Activated naive CD8-positive, alpha-beta T cell treated with anti-CD3 and anti-CD28 coated beads for 36 hours (primary cell): ENCODE results near the gene RFC2. TPM values are rescaled to one million over a fixed set of nuclear protein-coding genes. Genes with fewer than 3 reads are reported as not detected.
A peak's percentile ranks its signal among the peaks of the same experiment; 100 is the strongest.

Experiments
- DNase-seq: peaks from one replicate; pipeline ENCODE4 v3.0.0; 2021
- H3K27ac Mint-ChIP-seq: one replicate; pipeline ENCODE4 v1.8.0; 2022; ENCODE audit warnings: mild to moderate bottlenecking, moderate library complexity, mixed read lengths
- H3K27me3 Mint-ChIP-seq: one replicate; pipeline ENCODE4 v1.8.0; 2022; ENCODE audit warnings: mild to moderate bottlenecking, mixed read lengths
- H3K36me3 Mint-ChIP-seq: one replicate; pipeline ENCODE4 v1.8.0; 2021; ENCODE audit warnings: mild to moderate bottlenecking, mixed read lengths
- H3K4me1 Mint-ChIP-seq: one replicate; pipeline ENCODE4 v1.8.0; 2021; ENCODE audit warnings: mixed read lengths
- H3K4me3 Mint-ChIP-seq: one replicate; pipeline ENCODE4 v1.8.0; 2022; ENCODE audit warnings: mild to moderate bottlenecking, moderate library complexity, mixed read lengths
- H3K9me3 Mint-ChIP-seq: one replicate; pipeline ENCODE4 v1.8.0; 2022; ENCODE audit warnings: mixed read lengths
- total RNA-seq, 2 experiments: library from RNA; stranded (reverse); gene quantifications; one replicate each; pipeline ENCODE4 v1.2.3, GENCODE V29; 2021

Gene RFC2
- total RNA-seq, 2 experiments from 2014 or later = 111 to 112 TPM

GRCh38 chr7:74288034-74288881 lies 34.1 kb upstream of the RFC2 start:
- Mint-ChIP-seq H3K27ac (no peak overlapping the region), H3K36me3 (no peaks in the 10 kb centered on the region), H3K4me1 (peaks cover 14% of the 10 kb centered on the region), H3K4me3 (peak overlapping the region; percentile 72), H3K9me3 (no peaks in the 10 kb centered on the region), H3K27me3 (peaks cover 19% of the 10 kb centered on the region)
- DNase-seq = no peak

GRCh38 chr7:74287303-74288033 lies 33.3 kb upstream of the RFC2 start:
- H3K4me3 Mint-ChIP-seq = no peak overlapping the region
- no peak for DNase-seq
- H3K4me1 Mint-ChIP-seq = peaks cover 14% of the 10 kb centered on the region
- H3K36me3 Mint-ChIP-seq = no peaks in the 10 kb centered on the region
- no peak overlapping the region for H3K27ac Mint-ChIP-seq
- peaks cover 19% of the 10 kb centered on the region for H3K27me3 Mint-ChIP-seq
- no peaks in the 10 kb centered on the region for H3K9me3 Mint-ChIP-seq

GRCh38 chr7:74286131-74286530 lies 31.9 kb upstream of the RFC2 start:
- H3K4me1 Mint-ChIP-seq = peaks cover 14% of the 10 kb centered on the region
- H3K36me3 Mint-ChIP-seq = no peaks in the 10 kb centered on the region
- H3K9me3 Mint-ChIP-seq = no peaks in the 10 kb centered on the region
- peaks cover 13% of the 10 kb centered on the region for H3K27me3 Mint-ChIP-seq
- no peak overlapping the region for H3K27ac Mint-ChIP-seq
- H3K4me3 Mint-ChIP-seq = no peak overlapping the region
- no peak for DNase-seq

- Mint-ChIP-seq H3K36me3 (no peaks in the 10 kb centered on the region), H3K27ac (no peak overlapping the region), H3K4me1 (peaks cover 15% of the 10 kb centered on the region), H3K9me3 (no peaks in the 10 kb centered on the region), H3K4me3 (no peak overlapping the region), H3K27me3 (peaks cover 13% of the 10 kb centered on the region)
- no peak for DNase-seq
Measured at GRCh38 chr7:74284781-74285259, 30.6 kb upstream of the RFC2 start.

GRCh38 chr7:74283858-74284447 lies 29.8 kb upstream of the RFC2 start:
- H3K27me3 Mint-ChIP-seq = peaks cover 13% of the 10 kb centered on the region
- no peak overlapping the region for H3K27ac Mint-ChIP-seq
- H3K4me1 Mint-ChIP-seq = peaks cover 18% of the 10 kb centered on the region
- no peak for DNase-seq
- H3K4me3 Mint-ChIP-seq = no peak overlapping the region
- H3K36me3 Mint-ChIP-seq = no peaks in the 10 kb centered on the region
- no peaks in the 10 kb centered on the region for H3K9me3 Mint-ChIP-seq

GRCh38 chr7:74282748-74283459 lies 28.7 kb upstream of the RFC2 start:
- Mint-ChIP-seq H3K27ac (no peak overlapping the region), H3K4me1 (peaks cover 8% of the 10 kb centered on the region), H3K27me3 (peaks cover 8% of the 10 kb centered on the region), H3K36me3 (no peaks in the 10 kb centered on the region), H3K9me3 (no peaks in the 10 kb centered on the region), H3K4me3 (no peak overlapping the region)
- no peak for DNase-seq

GRCh38 chr7:74280985-74281384 lies 26.8 kb upstream of the RFC2 start:
- H3K4me1 Mint-ChIP-seq = peaks cover 7% of the 10 kb centered on the region

GRCh38 chr7:74277636-74278035 lies 23.4 kb upstream of the RFC2 start:
- DNase-seq = no peak
- Mint-ChIP-seq H3K4me1 (peaks cover 7% of the 10 kb centered on the region), H3K4me3 (no peak overlapping the region), H3K36me3 (no peaks in the 10 kb centered on the region), H3K27me3 (no peaks in the 10 kb centered on the region), H3K9me3 (no peaks in the 10 kb centered on the region), H3K27ac (no peak overlapping the region)

More at GRCh38 chr7:74280985-74281384, 26.8 kb upstream of the RFC2 start:
- Mint-ChIP-seq H3K4me3 (no peak overlapping the region), H3K9me3 (no peaks in the 10 kb centered on the region), H3K36me3 (no peaks in the 10 kb centered on the region), H3K27ac (no peak overlapping the region), H3K27me3 (no peaks in the 10 kb centered on the region)
- DNase-seq = no peak

GRCh38 chr7:74275401-74275881 lies 21.2 kb upstream of the RFC2 start:
- H3K27ac Mint-ChIP-seq = no peak overlapping the region
- no peaks in the 10 kb centered on the region for H3K9me3 Mint-ChIP-seq
- peaks cover 12% of the 10 kb centered on the region for H3K4me1 Mint-ChIP-seq
- H3K36me3 Mint-ChIP-seq = no peaks in the 10 kb centered on the region
- no peak for DNase-seq
- peaks cover 4% of the 10 kb centered on the region for H3K27me3 Mint-ChIP-seq
- no peak overlapping the region for H3K4me3 Mint-ChIP-seq

GRCh38 chr7:74272305-74273038 lies 18.3 kb upstream of the RFC2 start:
- no peak overlapping the region for H3K27ac Mint-ChIP-seq
- peak; percentile 46 for DNase-seq
- no peaks in the 10 kb centered on the region for H3K9me3 Mint-ChIP-seq
- H3K27me3 Mint-ChIP-seq = peaks cover 14% of the 10 kb centered on the region
- H3K4me3 Mint-ChIP-seq = no peak overlapping the region
- peaks cover 9% of the 10 kb centered on the region for H3K4me1 Mint-ChIP-seq
- H3K36me3 Mint-ChIP-seq = no peaks in the 10 kb centered on the region

- Mint-ChIP-seq H3K4me3 (no peak overlapping the region), H3K27ac (no peak overlapping the region), H3K27me3 (peaks cover 14% of the 10 kb centered on the region), H3K9me3 (no peaks in the 10 kb centered on the region), H3K4me1 (peaks cover 9% of the 10 kb centered on the region), H3K36me3 (no peaks in the 10 kb centered on the region)
- DNase-seq = no peak
Measured at GRCh38 chr7:74271742-74272141, 17.5 kb upstream of the RFC2 start.

GRCh38 chr7:74269757-74270277 lies 15.6 kb upstream of the RFC2 start:
- Mint-ChIP-seq H3K27me3 (peaks cover 14% of the 10 kb centered on the region), H3K36me3 (no peaks in the 10 kb centered on the region), H3K4me3 (peak overlapping the region; percentile 75), H3K9me3 (no peaks in the 10 kb centered on the region), H3K4me1 (peaks cover 9% of the 10 kb centered on the region), H3K27ac (no peak overlapping the region)
- DNase-seq = peak; percentile 43

- H3K9me3 Mint-ChIP-seq = no peaks in the 10 kb centered on the region
- H3K27me3 Mint-ChIP-seq = peaks cover 14% of the 10 kb centered on the region
- DNase-seq = no peak
- H3K36me3 Mint-ChIP-seq = no peaks in the 10 kb centered on the region
- H3K4me3 Mint-ChIP-seq = no peak overlapping the region
- peaks cover 9% of the 10 kb centered on the region for H3K4me1 Mint-ChIP-seq
- no peak overlapping the region for H3K27ac Mint-ChIP-seq
Measured at GRCh38 chr7:74267756-74268565, 13.8 kb upstream of the RFC2 start.
